Mononuclear cell (primary cell): ENCODE results near the gene RERE. TPM values are rescaled to one million over a fixed set of nuclear protein-coding genes. Genes with fewer than 3 reads are reported as not detected.

ENCODE experiments used
- H3K27me3 ChIP-seq: 2 replicates; pipeline ENCODE4 v1.6.0; 2011; ENCODE audit warnings: low read length, control low read depth; ENCODE audit not compliant: insufficient read depth
- H3K4me1 ChIP-seq: 2 replicates; pipeline ENCODE4 v1.5.1; 2011; ENCODE audit warnings: mild to moderate bottlenecking, low read length, control low read depth; ENCODE audit not compliant: insufficient read depth
- H3K4me3 ChIP-seq: 2 replicates; pipeline ENCODE4 v1.5.1; 2011; ENCODE audit warnings: mild to moderate bottlenecking, low read length, moderate library complexity
- H3K9me3 ChIP-seq: 2 replicates; pipeline ENCODE4 v1.5.1; 2011; ENCODE audit warnings: low read depth, mild to moderate bottlenecking, control low read depth, low read length
- total RNA-seq: library from RNA; depleted of rRNA; stranded (reverse); fragments of >200 nt; gene quantifications from one replicate; pipeline ENCODE4 v1.2.3, GENCODE V29; 2012

The RERE gene
- total RNA-seq, 1 donor, result 60.7 TPM

DNA sequence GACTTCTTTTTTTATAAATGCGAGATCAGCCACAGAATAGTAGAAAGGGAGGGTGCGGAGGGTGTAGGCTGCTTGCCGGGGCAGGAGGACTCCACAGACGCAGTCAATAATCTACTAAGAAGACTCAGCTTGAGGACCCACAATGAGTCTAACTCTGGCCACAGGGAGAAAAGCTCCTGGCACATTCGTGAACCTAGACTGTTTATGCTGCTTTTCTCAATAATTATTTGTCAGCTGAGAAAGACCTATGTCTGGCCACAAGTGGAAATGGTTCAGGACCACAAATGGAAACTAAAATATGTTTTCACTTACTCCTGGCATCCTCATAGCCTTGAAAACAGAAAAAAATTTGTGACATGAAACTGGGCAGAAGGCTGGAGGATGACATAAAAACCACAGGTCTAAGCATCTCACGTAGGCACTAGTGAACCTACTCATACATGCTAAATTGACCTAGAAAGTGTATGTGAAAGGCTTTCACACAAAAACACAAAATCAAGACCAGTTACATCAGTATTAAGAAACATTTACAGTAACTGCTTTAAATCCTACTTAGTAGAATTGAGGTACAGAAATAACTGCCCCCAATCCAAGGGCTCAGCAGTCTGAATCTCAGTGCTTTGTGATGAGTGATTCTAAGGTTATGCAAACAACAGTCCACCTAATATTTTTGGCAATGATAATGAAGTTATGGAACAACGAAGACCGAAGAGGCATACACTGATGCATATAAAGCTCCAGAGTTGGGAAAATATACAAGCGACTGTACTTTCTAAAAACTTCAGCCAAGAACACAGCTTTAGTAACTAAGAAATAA, 340.1 kb downstream of the RERE start:
- no peaks in the 10 kb centered on the region for H3K9me3 ChIP-seq
- no peak overlapping the region for H3K4me3 ChIP-seq
- H3K27me3 ChIP-seq, result no peaks in the 10 kb centered on the region
- H3K4me1 ChIP-seq, result peaks cover 39% of the 10 kb centered on the region

DNA sequence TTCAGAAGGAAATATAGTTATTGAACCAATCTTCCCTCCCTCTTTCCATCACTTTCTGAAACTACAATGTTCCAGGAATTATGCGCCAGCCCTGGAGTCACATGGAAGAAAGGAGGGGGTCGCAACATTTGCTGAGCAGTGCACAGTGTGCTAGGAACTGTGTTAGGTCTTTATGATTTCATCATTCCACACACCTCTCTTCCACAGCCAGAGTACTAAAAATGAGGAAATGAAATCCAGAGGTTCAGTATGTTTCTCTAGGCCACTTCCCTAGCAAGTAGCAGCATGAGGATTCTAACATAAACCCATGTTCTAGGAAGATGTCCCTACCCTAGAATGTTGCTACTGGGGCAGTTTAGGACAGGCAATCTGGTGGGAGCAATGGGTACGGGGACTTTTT, 341.4 kb downstream of the RERE start:
- H3K9me3 ChIP-seq, result no peaks in the 10 kb centered on the region
- no peak overlapping the region for H3K4me3 ChIP-seq
- no peaks in the 10 kb centered on the region for H3K27me3 ChIP-seq

DNA sequence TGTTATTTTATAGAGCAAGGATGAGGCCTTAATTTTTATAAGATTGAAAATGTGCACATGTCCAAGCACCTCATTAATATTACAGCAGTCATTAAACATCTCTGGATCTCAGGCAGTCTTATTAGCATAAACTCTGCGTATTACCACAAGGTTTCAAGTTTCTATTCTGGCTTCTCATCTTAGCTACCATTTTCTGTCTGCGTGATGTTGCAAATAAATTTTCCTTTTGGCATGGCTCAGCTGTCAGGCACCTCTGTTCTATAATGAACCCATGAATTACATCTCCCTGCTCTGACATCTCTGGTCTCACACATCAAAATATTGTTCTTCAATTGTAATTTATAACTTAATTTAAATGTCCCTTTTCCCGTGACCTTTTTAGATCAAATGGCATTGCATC, 343.1 kb downstream of the RERE start:
- Histone ChIP-seq H3K9me3 (no peaks in the 10 kb centered on the region), H3K4me3 (no peak overlapping the region), H3K4me1 (peaks cover 41% of the 10 kb centered on the region), H3K27me3 (no peaks in the 10 kb centered on the region)

More for the DNA sequence above, 341.4 kb downstream of the RERE start:
- peaks cover 41% of the 10 kb centered on the region for H3K4me1 ChIP-seq

DNA sequence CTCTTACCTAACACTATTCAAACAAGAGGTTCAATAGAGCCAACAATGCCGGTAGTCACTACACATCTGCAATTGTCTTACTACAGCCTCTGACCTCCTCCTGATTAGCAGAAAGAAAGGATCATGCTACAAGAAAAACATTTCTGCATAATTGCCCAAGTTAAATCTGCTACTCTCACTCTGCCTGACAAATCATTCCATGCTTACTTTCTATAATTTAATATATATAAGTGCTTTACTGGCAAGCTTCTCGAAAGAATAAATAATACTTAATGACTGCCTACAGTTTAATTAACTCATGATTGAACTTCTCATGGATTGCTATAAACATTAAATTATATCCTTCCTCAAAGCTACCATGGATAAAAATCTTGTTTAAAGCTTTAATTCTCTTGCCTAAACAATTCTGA, 343.5 kb downstream of the RERE start:
- Histone ChIP-seq H3K9me3 (no peaks in the 10 kb centered on the region), H3K4me1 (peaks cover 41% of the 10 kb centered on the region), H3K4me3 (no peak overlapping the region), H3K27me3 (no peaks in the 10 kb centered on the region)

DNA sequence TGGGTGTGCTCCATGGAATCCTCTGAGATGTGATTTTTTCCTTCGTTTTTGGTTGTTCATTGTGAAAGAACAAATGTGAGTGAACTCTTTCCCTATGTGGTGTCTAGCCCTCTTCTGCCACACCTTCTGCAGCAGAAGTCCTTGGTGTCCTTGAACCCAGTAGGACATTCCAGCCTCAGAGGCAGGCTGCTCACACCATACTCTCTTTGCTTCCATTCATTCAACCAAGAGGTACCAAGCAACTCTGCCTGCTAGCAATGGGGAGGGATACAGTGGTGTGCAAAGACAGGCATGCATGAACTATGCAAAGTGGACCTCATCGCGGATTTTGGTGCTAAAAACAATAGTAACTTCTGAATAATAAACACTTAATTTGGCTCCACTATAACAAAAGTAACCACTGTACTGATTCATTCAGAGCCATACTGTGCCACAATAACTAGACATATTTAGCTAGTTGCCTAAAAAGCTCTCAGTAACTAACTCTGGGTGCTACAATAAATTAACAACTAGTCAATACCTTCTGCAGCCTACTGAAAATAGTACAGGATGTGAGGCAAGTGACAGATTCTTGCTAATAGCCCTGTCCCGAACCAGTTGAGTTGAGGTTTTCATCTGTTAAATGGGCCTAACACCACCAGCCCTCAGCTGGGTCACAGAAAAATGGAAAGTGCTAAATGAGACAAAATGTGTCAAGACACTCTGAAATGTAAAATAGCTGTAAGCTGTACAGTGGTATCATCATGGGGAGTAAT, 344.1 kb downstream of the RERE start:
- no peaks in the 10 kb centered on the region for H3K27me3 ChIP-seq
- H3K9me3 ChIP-seq, result no peaks in the 10 kb centered on the region
- H3K4me3 ChIP-seq, result no peak overlapping the region
- H3K4me1 ChIP-seq, result peaks cover 37% of the 10 kb centered on the region

DNA sequence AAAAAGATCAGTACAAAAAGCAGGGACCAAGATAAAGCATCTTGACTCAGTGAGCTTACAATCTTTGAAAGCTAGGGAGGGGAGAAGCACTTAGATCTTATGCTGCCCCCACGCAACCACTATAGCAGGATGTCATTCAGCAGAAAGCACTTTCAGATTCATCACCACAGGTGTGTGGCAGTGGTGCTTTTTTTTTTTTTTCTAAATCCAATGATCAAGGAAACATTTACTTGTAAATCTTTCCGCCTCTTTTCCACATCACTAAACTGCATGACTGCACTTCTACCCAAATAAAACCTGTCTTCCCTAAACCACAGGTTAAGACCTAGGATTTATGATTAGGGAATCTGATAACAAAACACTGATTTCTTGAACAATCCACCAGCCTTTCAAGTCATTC, 344.8 kb downstream of the RERE start:
- Histone ChIP-seq H3K27me3 (no peaks in the 10 kb centered on the region), H3K4me3 (no peak overlapping the region), H3K4me1 (peaks cover 31% of the 10 kb centered on the region), H3K9me3 (no peaks in the 10 kb centered on the region)

DNA sequence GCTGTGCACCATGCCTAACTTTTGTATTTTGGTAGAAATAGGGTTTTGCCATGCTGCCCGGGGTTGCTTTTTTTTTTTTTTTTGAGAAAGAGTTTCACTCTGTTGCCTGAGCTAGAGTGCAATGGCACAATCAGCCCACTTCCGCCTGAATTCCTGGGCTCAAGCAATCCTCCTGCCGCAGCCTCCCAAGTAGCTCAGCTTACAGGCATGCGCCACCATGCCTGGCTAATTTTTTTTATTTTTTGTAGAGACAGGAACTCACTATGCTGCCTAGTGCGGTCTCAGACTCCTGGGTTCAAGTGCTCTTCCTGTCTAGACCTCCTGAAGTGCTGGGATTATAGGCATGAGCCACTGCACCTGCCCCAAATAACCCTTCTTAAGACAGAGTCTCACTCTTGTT, 346.0 kb downstream of the RERE start:
- peaks cover 20% of the 10 kb centered on the region for H3K4me1 ChIP-seq
- H3K4me3 ChIP-seq, result no peak overlapping the region
- no peaks in the 10 kb centered on the region for H3K27me3 ChIP-seq
- no peaks in the 10 kb centered on the region for H3K9me3 ChIP-seq

DNA sequence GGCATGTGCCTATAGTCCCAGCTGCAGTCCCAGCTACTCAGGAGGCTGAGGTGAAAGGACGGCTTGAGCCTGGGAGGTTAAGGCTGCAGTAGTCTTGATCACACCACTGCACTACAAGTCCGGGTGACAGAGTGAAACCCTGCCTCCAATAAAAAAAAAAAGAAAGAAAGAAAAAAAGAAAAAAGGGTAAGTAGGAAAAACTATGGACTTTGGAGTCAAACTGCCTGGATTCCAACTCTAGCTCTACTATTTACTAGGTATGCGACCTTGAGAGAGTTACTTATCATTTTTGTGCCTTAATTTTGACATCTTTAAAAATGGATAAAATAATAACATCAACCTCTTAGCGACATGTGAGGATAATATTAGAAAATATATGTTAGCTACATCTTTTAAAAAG, 348.7 kb downstream of the RERE start:
- H3K27me3 ChIP-seq, result no peaks in the 10 kb centered on the region
- peaks cover 22% of the 10 kb centered on the region for H3K4me1 ChIP-seq
- no peaks in the 10 kb centered on the region for H3K9me3 ChIP-seq
- no peak overlapping the region for H3K4me3 ChIP-seq

DNA sequence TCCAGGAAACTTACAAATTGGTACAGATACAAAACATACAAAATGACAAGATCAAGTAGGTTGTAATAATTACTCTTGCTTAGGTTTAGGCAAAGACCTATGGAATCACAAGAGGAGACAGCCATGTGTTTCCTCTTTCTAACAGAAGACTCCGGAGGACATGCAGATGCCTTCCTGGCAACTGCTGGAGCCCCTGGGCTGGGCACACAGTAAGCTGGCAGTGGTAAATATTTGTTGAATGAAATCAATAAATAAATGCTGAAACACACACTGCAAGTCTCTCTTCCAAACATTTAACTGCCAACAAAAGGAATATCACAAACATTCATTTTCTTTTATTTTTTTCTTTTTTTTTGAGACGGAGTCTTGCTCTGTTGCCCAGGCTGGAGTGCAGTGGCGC, 350.1 kb downstream of the RERE start:
- no peaks in the 10 kb centered on the region for H3K9me3 ChIP-seq
- peaks cover 26% of the 10 kb centered on the region for H3K4me1 ChIP-seq
- no peaks in the 10 kb centered on the region for H3K27me3 ChIP-seq
- no peak overlapping the region for H3K4me3 ChIP-seq

DNA sequence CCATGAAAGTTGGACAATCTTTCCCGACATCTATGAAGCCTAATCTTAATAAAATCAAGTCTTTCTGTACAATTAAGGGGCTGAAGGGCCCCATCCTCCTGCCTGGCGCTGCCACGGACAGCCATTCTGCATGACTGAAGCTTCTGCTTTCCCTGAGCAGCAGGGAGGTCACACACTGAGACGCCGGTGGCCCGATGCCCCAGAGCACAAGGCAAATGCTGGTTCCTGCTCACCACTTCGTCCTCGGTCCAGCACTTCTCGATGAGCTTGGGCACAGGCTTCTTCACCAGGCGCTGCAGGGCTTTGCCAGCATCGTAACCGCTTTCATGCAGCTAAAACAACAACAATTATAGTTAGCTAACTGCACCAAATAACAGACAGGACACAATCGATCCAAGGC, 351.7 kb downstream of the RERE start:
- H3K9me3 ChIP-seq, result no peaks in the 10 kb centered on the region
- peaks cover 26% of the 10 kb centered on the region for H3K4me1 ChIP-seq
- H3K27me3 ChIP-seq, result no peaks in the 10 kb centered on the region
- no peak overlapping the region for H3K4me3 ChIP-seq

DNA sequence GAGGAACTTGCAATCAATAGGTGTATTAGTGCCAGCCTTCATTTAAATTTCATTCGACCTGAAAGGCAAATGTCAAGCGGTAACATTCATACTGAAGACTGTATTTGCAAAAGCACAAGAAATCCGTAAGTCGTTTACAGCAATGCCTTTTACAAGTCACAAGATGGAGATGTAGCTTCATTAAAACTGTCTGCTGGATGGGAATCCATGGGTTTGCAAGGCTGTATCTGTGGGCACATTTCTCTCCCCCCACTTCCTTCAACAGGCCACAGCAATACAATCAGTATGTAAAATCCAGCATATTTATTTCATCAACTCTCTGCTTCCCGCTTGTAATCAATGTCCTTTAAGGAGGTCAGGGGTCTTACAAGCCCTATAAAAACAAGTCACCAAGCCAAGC, 352.4 kb downstream of the RERE start:
- no peak overlapping the region for H3K4me3 ChIP-seq
- H3K27me3 ChIP-seq, result no peaks in the 10 kb centered on the region
- H3K4me1 ChIP-seq, result peaks cover 26% of the 10 kb centered on the region
- H3K9me3 ChIP-seq, result no peaks in the 10 kb centered on the region

DNA sequence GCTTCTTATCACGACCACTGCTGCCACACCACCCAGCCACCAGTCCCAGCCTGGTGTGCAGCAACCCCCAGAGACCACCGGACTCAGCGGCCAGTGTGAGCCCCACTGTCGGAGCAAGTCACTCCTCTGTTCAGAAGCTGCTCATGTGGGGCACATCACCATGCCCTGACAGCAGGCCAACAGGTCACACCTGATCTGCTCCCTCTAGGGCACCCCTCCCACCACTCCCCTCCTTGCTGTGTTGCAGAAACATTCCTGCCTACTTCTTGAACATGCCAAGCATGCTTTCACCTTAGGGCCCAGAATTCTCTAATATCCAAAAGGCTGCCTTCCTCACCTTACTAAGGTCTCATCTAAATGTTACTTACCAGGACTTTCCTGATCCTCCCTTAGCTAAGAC, 353.1 kb downstream of the RERE start:
- no peaks in the 10 kb centered on the region for H3K27me3 ChIP-seq
- H3K4me1 ChIP-seq, result peaks cover 26% of the 10 kb centered on the region
- no peaks in the 10 kb centered on the region for H3K9me3 ChIP-seq
- H3K4me3 ChIP-seq, result no peak overlapping the region

DNA sequence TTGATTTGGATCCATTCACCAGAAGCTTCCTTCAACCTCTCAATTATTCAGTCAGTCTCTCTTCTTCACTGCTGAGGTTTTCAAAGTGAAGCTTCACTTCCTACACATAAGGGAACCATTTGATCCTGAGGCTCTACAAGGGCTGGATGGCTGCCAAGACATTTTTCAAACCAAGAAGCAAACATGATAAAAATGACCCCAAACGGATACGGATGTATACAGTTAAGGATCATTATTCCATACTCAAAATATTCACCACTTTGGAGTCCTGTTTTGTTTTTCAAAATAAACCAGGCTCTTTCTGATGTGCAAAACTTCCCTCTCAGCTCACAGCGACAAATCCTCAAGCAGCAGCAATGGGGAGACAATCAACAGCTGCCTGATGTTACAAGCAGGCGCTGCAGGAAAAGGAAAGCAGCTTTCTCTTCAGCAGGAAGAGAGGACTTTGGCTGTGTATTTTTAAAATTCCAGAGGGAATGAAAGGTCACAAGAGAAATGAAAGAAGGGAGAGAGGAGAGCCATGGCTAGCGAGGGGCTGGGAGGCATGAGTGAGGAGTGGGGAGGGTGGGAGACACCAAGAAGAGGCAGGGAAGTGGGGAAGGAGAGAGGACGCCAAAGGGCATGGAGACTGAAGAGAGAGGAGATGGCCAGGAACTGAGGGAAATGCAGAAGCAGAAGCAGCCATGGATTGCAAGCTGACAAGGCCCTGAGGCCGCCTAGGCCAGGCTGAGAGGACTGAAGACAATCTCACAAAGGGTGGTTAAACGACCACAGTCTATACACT, 354.1 kb downstream of the RERE start:
- Histone ChIP-seq H3K9me3 (no peaks in the 10 kb centered on the region), H3K4me3 (no peak overlapping the region), H3K4me1 (peaks cover 28% of the 10 kb centered on the region), H3K27me3 (no peaks in the 10 kb centered on the region)

DNA sequence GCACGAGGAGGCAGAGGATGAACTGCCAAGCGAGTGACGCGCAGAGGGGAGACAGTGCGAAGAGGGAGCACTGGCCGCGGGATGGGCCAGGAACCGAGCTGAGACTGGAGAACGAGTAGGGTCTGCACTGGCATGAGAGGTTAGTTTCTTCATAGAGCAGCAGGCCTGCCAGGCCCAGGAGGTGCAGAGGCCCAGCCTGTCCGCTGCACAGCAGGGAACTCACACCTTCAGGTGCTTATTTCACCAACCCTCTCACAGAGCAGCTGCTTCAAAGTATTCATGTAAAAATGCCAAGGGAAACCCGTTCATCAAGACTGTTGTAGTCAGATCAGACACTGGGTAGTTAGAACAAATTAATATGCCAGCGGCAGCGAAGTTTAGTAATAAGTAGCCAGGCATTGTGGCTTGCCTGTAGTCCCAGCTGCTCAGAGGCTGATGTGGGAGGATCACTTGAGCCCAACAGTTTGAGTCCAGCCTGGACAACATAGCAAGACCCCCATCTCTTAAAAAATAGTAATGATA, 355.0 kb downstream of the RERE start:
- no peak overlapping the region for H3K4me3 ChIP-seq

More for the DNA sequence above, 355.0 kb downstream of the RERE start:
- Histone ChIP-seq H3K9me3 (no peaks in the 10 kb centered on the region), H3K27me3 (no peaks in the 10 kb centered on the region), H3K4me1 (peaks cover 37% of the 10 kb centered on the region)
